Panc1 (cell line): Measurements from ENCODE around the gene ZCCHC4.

Experiments
- CTCF ChIP-seq: fragments of 450-650 bp; IDR thresholded peaks from 2 replicates; pipeline ENCODE4 v1.5.1; 2017; ENCODE audit warnings: mild to moderate bottlenecking
- TCF7L2 ChIP-seq: IDR thresholded peaks from 2 replicates; pipeline ENCODE4 v1.6.1; 2011; ENCODE audit warnings: mild to moderate bottlenecking, low read depth, low read length, inconsistent platforms
- TF ChIP-seq, protein P1 (sequence below), 2 experiments: IDR thresholded peaks; 2 replicates each; pipeline ENCODE4 v1.6.1; 2011 to 2012; ENCODE audit warnings: low read depth in 2 of 2, control low read depth in 1 of 2, low read length in 1 of 2, mild to moderate bottlenecking in 1 of 2, moderate library complexity in 1 of 2; ENCODE audit not compliant: insufficient read depth in 1 of 2

DNA sequence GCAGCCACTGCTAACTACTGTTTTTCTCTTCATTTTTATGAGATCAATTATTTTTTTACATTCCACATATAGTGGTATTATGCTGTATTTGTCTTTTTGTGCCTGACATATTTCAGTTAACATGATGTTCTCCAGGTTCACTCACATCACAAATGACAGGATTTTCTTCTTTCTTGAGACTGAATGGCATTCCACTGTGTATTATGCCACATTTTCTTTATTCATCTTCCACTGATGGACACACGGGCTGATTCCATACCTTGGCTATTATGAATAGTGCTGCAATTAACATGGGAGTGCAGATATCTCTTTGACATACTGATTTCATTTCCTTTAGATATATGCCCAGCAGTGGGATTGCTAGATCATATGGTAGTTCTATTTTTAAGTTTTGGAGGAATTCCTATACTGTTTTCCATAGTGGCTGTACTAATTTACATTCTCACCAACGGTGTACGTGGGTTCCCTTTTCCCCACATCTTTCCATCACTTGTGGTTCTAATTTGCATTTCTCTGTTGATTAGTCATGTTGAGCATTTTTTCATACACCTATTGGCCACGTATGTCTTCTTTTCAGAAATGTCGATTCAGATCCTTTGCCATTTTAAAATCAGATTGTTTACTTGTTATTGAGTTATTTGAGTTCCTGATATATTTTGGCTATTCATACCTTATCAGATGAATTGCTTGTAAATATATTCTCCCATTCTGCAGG is 14.9 kb upstream of the ZCCHC4 start:
- TF ChIP-seq CTCF = no peak
- TF ChIP-seq TCF7L2 = no peak
- TF ChIP-seq, protein P1, sequence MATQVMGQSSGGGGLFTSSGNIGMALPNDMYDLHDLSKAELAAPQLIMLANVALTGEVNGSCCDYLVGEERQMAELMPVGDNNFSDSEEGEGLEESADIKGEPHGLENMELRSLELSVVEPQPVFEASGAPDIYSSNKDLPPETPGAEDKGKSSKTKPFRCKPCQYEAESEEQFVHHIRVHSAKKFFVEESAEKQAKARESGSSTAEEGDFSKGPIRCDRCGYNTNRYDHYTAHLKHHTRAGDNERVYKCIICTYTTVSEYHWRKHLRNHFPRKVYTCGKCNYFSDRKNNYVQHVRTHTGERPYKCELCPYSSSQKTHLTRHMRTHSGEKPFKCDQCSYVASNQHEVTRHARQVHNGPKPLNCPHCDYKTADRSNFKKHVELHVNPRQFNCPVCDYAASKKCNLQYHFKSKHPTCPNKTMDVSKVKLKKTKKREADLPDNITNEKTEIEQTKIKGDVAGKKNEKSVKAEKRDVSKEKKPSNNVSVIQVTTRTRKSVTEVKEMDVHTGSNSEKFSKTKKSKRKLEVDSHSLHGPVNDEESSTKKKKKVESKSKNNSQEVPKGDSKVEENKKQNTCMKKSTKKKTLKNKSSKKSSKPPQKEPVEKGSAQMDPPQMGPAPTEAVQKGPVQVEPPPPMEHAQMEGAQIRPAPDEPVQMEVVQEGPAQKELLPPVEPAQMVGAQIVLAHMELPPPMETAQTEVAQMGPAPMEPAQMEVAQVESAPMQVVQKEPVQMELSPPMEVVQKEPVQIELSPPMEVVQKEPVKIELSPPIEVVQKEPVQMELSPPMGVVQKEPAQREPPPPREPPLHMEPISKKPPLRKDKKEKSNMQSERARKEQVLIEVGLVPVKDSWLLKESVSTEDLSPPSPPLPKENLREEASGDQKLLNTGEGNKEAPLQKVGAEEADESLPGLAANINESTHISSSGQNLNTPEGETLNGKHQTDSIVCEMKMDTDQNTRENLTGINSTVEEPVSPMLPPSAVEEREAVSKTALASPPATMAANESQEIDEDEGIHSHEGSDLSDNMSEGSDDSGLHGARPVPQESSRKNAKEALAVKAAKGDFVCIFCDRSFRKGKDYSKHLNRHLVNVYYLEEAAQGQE (IDR thresholded peaks at IDR 0.05; ENCODE audit: insufficient read depth in 1 of 2, low read depth in 2 of 2, low read length in 1 of 2) = no peak
